Measurements from ENCODE around the gene GLT1D1.

DNA sequence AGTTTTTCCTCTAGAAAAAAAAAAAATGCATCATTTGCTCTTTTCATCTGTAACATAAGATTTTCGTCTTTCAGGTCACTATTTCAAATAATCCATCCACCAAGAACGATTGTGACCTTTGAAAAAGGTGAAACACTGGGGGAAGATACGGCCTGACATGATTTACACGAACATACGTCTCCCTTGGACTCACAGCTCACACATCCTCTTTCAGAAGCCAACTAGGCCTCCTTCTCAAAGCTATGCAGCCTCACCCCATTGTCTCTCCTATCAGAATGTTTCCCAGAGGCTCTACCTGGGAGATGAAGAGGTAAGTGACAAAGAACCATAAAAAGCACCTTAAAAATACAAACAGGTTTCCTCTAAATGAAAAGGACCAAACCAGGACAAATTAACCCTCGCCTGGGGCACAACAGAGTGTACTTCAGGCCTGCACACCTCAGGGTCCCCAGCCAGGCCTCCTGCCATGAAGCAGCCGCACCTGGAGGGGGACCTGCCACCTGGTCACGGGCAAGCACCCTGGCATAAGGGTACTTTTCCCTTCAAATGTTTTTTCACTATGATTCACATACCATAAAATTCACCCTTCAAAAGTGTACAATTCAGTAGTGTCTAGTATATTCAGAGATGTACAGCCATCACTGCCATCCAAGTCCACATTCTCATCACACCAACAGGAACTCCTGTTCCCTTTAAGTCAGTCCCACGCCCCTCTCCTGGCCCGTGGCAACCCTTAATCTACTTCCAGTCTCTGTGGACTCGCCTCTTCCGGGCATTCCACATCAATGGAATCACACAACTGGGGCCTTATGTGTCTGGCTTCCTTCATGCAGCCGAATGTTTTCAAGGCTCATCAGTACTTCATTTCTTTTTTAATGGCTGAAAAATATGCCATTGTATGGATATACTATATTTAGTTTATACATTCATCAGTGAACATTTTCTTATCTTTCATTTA, 34.9 kb upstream of the GLT1D1 start:
- TF ChIP-seq, protein P1, sequence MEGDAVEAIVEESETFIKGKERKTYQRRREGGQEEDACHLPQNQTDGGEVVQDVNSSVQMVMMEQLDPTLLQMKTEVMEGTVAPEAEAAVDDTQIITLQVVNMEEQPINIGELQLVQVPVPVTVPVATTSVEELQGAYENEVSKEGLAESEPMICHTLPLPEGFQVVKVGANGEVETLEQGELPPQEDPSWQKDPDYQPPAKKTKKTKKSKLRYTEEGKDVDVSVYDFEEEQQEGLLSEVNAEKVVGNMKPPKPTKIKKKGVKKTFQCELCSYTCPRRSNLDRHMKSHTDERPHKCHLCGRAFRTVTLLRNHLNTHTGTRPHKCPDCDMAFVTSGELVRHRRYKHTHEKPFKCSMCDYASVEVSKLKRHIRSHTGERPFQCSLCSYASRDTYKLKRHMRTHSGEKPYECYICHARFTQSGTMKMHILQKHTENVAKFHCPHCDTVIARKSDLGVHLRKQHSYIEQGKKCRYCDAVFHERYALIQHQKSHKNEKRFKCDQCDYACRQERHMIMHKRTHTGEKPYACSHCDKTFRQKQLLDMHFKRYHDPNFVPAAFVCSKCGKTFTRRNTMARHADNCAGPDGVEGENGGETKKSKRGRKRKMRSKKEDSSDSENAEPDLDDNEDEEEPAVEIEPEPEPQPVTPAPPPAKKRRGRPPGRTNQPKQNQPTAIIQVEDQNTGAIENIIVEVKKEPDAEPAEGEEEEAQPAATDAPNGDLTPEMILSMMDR (IDR thresholded peaks at IDR 0.05 in 8 of 11, conservative IDR thresholded peaks at IDR 0.05 in 3 of 11) = no peak
- TF ChIP-seq POLR2A (IDR thresholded peaks at IDR 0.05) = no peak

Data from spleen (tissue), 7 donors.